IMR-90 (cell line): ENCODE data around the gene ADAM23. TPM values are rescaled to one million over a fixed set of nuclear protein-coding genes. Genes with fewer than 3 reads are reported as not detected.

Experiments used
- ATAC-seq: fragments of 200-7000 bp; cut with Tn5 transposase; 2 replicates; pipeline ENCODE4 v1.9.1; 2020; ENCODE audit warnings: low read depth, mild to moderate bottlenecking, moderate library complexity
- BruUV-seq: library from RNA; stranded (reverse); fragments of 400-500 nt; replicated peaks from 2 replicates; lab custom pipeline; 2021; lab: Mats Ljungman, UMichigan
- CTCF ChIA-PET: fragments of 300-600 bp; formaldehyde crosslinking; extraction: SDS; loops from one replicate; lab custom pipeline; 2021; ENCODE audit warnings: antibody characterized with exemption; lab: Yijun Ruan, JAX
- POLR2A ChIA-PET: fragments of 300-600 bp; sonication (Branson Sonifier 250); formaldehyde crosslinking; loops from one replicate; lab custom pipeline; 2022; ENCODE audit warnings: antibody characterized with exemption; ENCODE audit not compliant: unreplicated experiment; lab: Charles Lee
- DNase-seq: peaks from one replicate; pipeline ENCODE4 v3.0.0; 2013
- H2AFZ ChIP-seq: replicated peaks from 2 replicates; pipeline ENCODE3; 2013; ENCODE audit warnings: low read length, mild to moderate bottlenecking; ENCODE audit not compliant: poor library complexity
- H2AK5ac ChIP-seq: 2 replicates; pipeline ENCODE4 v1.6.1; 2013; ENCODE audit warnings: low read depth, low read length, inconsistent platforms
- H2AK9ac ChIP-seq: replicated peaks from 2 replicates; pipeline ENCODE3; 2013; ENCODE audit warnings: mild to moderate bottlenecking, low read depth, low read length, moderate library complexity; ENCODE audit not compliant: poor library complexity
- H2BK120ac ChIP-seq: 2 replicates; pipeline ENCODE4 v1.6.1; 2013; ENCODE audit warnings: low read depth, low read length, inconsistent platforms
- H2BK15ac ChIP-seq: 3 replicates; pipeline ENCODE4 v1.6.1; 2013; ENCODE audit warnings: low read depth, low read length, inconsistent platforms
- H2BK20ac ChIP-seq: 2 replicates; pipeline ENCODE4 v1.6.1; 2013; ENCODE audit warnings: low read depth, mild to moderate bottlenecking, inconsistent platforms, low read length, moderate library complexity
- H2BK5ac ChIP-seq: 2 replicates; pipeline ENCODE4 v1.6.1; 2013; ENCODE audit warnings: mild to moderate bottlenecking, low read depth, low read length, inconsistent platforms; ENCODE audit not compliant: poor library complexity, severe bottlenecking
- H3K14ac ChIP-seq: replicated peaks from 2 replicates; pipeline ENCODE4 v1.6.1; 2013; ENCODE audit warnings: low read depth, low read length, inconsistent platforms
- H3K18ac ChIP-seq: 2 replicates; pipeline ENCODE4 v1.6.1; 2013; ENCODE audit warnings: low read depth, low read length, control low read depth
- H3K23ac ChIP-seq: 2 replicates; pipeline ENCODE4 v1.6.1; 2013; ENCODE audit warnings: low read depth, low read length, inconsistent platforms
- H3K27ac ChIP-seq: 2 replicates; pipeline ENCODE4 v1.5.1; 2013; ENCODE audit warnings: mild to moderate bottlenecking, control low read depth, low read length; ENCODE audit not compliant: insufficient read depth
- H3K27me3 ChIP-seq: 2 replicates; pipeline ENCODE4 v1.6.1; 2013; ENCODE audit warnings: low read length; ENCODE audit not compliant: control insufficient read depth, insufficient read depth
- H3K36me3 ChIP-seq: 2 replicates; pipeline ENCODE4 v1.6.1; 2013; ENCODE audit warnings: low read length, mixed read lengths; ENCODE audit not compliant: control insufficient read depth, insufficient read depth
- H3K4ac ChIP-seq: 2 replicates; pipeline ENCODE4 v1.6.1; 2013; ENCODE audit warnings: low read depth, low read length, inconsistent platforms
- H3K4me1 ChIP-seq: 2 replicates; pipeline ENCODE4 v1.6.1; 2013; ENCODE audit warnings: low read length, mixed read lengths; ENCODE audit not compliant: control insufficient read depth, insufficient read depth
- H3K4me2 ChIP-seq: 2 replicates; pipeline ENCODE4 v1.6.1; 2013; ENCODE audit warnings: low read depth, mild to moderate bottlenecking, control low read depth, low read length, moderate library complexity
- H3K4me3 ChIP-seq: 2 replicates; pipeline ENCODE4 v1.5.1; 2013; ENCODE audit warnings: low read depth, mild to moderate bottlenecking, control low read depth, low read length, moderate library complexity; ENCODE audit not compliant: insufficient read depth
- H3K56ac ChIP-seq: 2 replicates; pipeline ENCODE4 v1.6.1; 2013; ENCODE audit warnings: low read length, inconsistent platforms; ENCODE audit not compliant: insufficient read depth; ENCODE audit errors: extremely low read depth
- H3K79me1 ChIP-seq, 2 experiments: 2 replicates each; pipeline ENCODE4 v1.6.1; 2013; ENCODE audit warnings: low read length in 2 of 2, inconsistent platforms in 1 of 2, low read depth in 1 of 2
- H3K9ac ChIP-seq: 2 replicates; pipeline ENCODE4 v1.6.1; 2013; ENCODE audit warnings: low read depth, low read length, control low read depth
- H3K9me1 ChIP-seq: 2 replicates; pipeline ENCODE4 v1.6.1; 2013; ENCODE audit warnings: low read length, inconsistent platforms; ENCODE audit not compliant: insufficient read depth
- H3K9me3 ChIP-seq: 2 replicates; pipeline ENCODE4 v1.6.1; 2013; ENCODE audit warnings: low read length; ENCODE audit not compliant: control insufficient read depth, insufficient read depth
- H4K20me1 ChIP-seq: 2 replicates; pipeline ENCODE4 v1.6.1; 2013; ENCODE audit warnings: low read length, inconsistent platforms; ENCODE audit not compliant: insufficient read depth
- H4K5ac ChIP-seq: 2 replicates; pipeline ENCODE4 v1.6.1; 2013; ENCODE audit warnings: mild to moderate bottlenecking, low read depth, low read length, control low read depth
- H4K8ac ChIP-seq, 2 experiments: 2 replicates each; pipeline ENCODE4 v1.6.1; 2013; ENCODE audit warnings: low read depth in 2 of 2, low read length in 2 of 2, control low read depth in 1 of 2, inconsistent platforms in 1 of 2
- H4K91ac ChIP-seq: 2 replicates; pipeline ENCODE4 v1.6.1; 2013; ENCODE audit warnings: low read depth, low read length, inconsistent platforms; ENCODE audit not compliant: insufficient read depth
- BHLHE40 ChIP-seq: fragments of 150-350 bp; IDR thresholded peaks from 2 replicates; pipeline ENCODE4 v1.6.1; 2016; ENCODE audit warnings: mild to moderate bottlenecking, low read depth, low read length
- CEBPB ChIP-seq: IDR thresholded peaks from 2 replicates; pipeline ENCODE4 v1.6.1; 2012; ENCODE audit warnings: low read depth, low read length, improper control_type of control experiment
- CTCF ChIP-seq: conservative IDR thresholded peaks from 2 replicates; pipeline ENCODE4 v1.5.1; 2012; ENCODE audit warnings: mild to moderate bottlenecking, low read depth, low read length, improper control_type of control experiment
- MAFK ChIP-seq: IDR thresholded peaks from 2 replicates; pipeline ENCODE4 v1.6.1; 2012; ENCODE audit warnings: low read depth, low read length, improper control_type of control experiment
- MAZ ChIP-seq: IDR thresholded peaks from 2 replicates; pipeline ENCODE4 v1.6.1; 2012; ENCODE audit warnings: low read depth, mild to moderate bottlenecking, low read length, improper control_type of control experiment, moderate library complexity, borderline replicate concordance
- MXI1 ChIP-seq: IDR thresholded peaks from 2 replicates; pipeline ENCODE4 v1.6.1; 2012; ENCODE audit warnings: low read depth, mild to moderate bottlenecking, low read length, moderate library complexity, borderline replicate concordance
- RAD21 ChIP-seq: IDR thresholded peaks from 2 replicates; pipeline ENCODE4 v1.6.1; 2012; ENCODE audit warnings: low read length, improper control_type of control experiment
- RFX5 ChIP-seq: IDR thresholded peaks from 2 replicates; pipeline ENCODE4 v1.8.0; 2012; ENCODE audit warnings: low read depth, mild to moderate bottlenecking, low read length, moderate library complexity
- WGBS, 2 experiments: methylation state at CpG; one replicate each; pipeline versions ENCODE4 v1.1.5 to v1.1.7; 2013; ENCODE audit warnings: missing lambda C conversion rate in 2 of 2; ENCODE audit not compliant: insufficient read length in 1 of 2; ENCODE audit errors: extremely low coverage in 2 of 2; 5-methylcytosine and 5-hydroxymethylcytosine counted together
- dilution Hi-C: fragments of 300-500 bp; cut with HindIII; formaldehyde crosslinking; loops from one replicate; pipeline ENCODE4 v1.14.3; 2018; ENCODE audit warnings: low sequenced_read_pairs; ENCODE audit not compliant: unreplicated experiment
- in situ Hi-C: fragments of 300-500 bp; cut with MboI; formaldehyde crosslinking; loops from 3 replicates; pipeline ENCODE4 v1.14.3; 2019; ENCODE audit warnings: low sequenced_read_pairs, inconsistent platforms, mixed read lengths
- intact Hi-C: fragments of 100-400 bp; cut with micrococcal nuclease; formaldehyde crosslinking; loops from 2 replicates; pipeline ENCODE4 v1.10.0; 2022
- polyA plus RNA-seq, 3 experiments: library from polyadenylated mRNA; depleted of rRNA; stranded (reverse); fragments of >200 nt; gene quantifications; 2 replicates each; pipeline ENCODE4 v1.2.3, GENCODE V29; 2012; ENCODE audit warnings: low replicate concordance in 1 of 3
- total RNA-seq: library from RNA; depleted of rRNA; stranded (reverse); fragments of >200 nt; gene quantifications from 2 replicates; pipeline ENCODE4 v1.2.3, GENCODE V29; 2012

The ADAM23 gene
- total and polyA plus RNA-seq, 2 of the 4 experiments (the other 2 are of a cell fraction): 2.9 to 10.3 TPM

GRCh38 chr2:206502729-206503128 lies 59.4 kb downstream of the ADAM23 start:
- no peak overlapping the region for H3K4me2 ChIP-seq
- no peak overlapping the region for H2BK20ac ChIP-seq
- H3K23ac ChIP-seq: no peak overlapping the region
- H2AK5ac ChIP-seq: no peak overlapping the region
- no peak overlapping the region for H2BK120ac ChIP-seq
- no peak overlapping the region for H4K91ac ChIP-seq
- BruUV-seq: no TSS peak
- H3K9me3 ChIP-seq: no peaks in the 10 kb centered on the region
- no CpG with 5 or more reads among the region's 4 CpGs for WGBS, 2 experiments
- intact Hi-C loops: no loop called here
- no peak overlapping the region for H2BK5ac ChIP-seq
- H3K14ac ChIP-seq: no peak overlapping the region
- H3K9ac ChIP-seq: no peak overlapping the region
- no peaks in the 10 kb centered on the region for H3K27me3 ChIP-seq
- H3K79me1 ChIP-seq: no peaks in the 10 kb centered on the region
- no peak overlapping the region for H2BK15ac ChIP-seq
- H3K9me1 ChIP-seq: no peaks in the 10 kb centered on the region
- no peak overlapping the region for H3K4me3 ChIP-seq
- DNase-seq: no peak
- H3K4me1 ChIP-seq: no peaks in the 10 kb centered on the region
- POLR2A ChIA-PET: no interaction called here
- H4K20me1 ChIP-seq: no peaks in the 10 kb centered on the region
- dilution Hi-C loops: no loop called here
- TF ChIP-seq RFX5 (no peak), CTCF (no peak), MAZ (no peak), MAFK (no peak), RAD21 (no peak), MXI1 (no peak), BHLHE40 (no peak), CEBPB (no peak)
- no peak overlapping the region for H2AFZ ChIP-seq
- H3K56ac ChIP-seq: no peak overlapping the region
- H3K4ac ChIP-seq: no peak overlapping the region
- no peak overlapping the region for H2AK9ac ChIP-seq
- no peak overlapping the region for H4K8ac ChIP-seq
- H4K5ac ChIP-seq: no peak overlapping the region
- H3K18ac ChIP-seq: no peak overlapping the region
- H3K36me3 ChIP-seq: no peaks in the 10 kb centered on the region
- no peak for ATAC-seq
- in situ Hi-C loops: no loop called here
- no peak overlapping the region for H3K27ac ChIP-seq
- CTCF ChIA-PET: interaction anchor here (0.7 kb wide), 1 partner anchor 56 kb away, joined by 3 read pairs; no protein-coding TSS in a partner anchor
